MM.1S (cell line): ENCODE results near the gene TMCC1.

ENCODE experiments used
- DNase-seq: peaks from one replicate; pipeline ENCODE4 v3.0.0-alpha.2; 2015
- H2AFZ ChIP-seq: fragments of 300-600 bp; sonication (generic); 2 replicates; pipeline ENCODE4 v1.6.0; 2016; ENCODE audit warnings: antibody characterized with exemption, low read length
- H3F3A ChIP-seq: fragments of 300-600 bp; sonication (generic); 2 replicates; pipeline ENCODE4 v1.6.1; 2016; ENCODE audit warnings: mild to moderate bottlenecking, antibody characterized with exemption, low read length, moderate library complexity, mixed read lengths; ENCODE audit not compliant: insufficient read depth
- H3K27ac ChIP-seq: fragments of 300-600 bp; sonication (generic); 2 replicates; pipeline ENCODE4 v1.5.1; 2016; ENCODE audit warnings: mild to moderate bottlenecking, low read length
- H3K27me3 ChIP-seq: fragments of 300-600 bp; sonication (generic); replicated peaks from 2 replicates; pipeline ENCODE4 v1.6.0; 2016; ENCODE audit warnings: low read length; ENCODE audit not compliant: insufficient read depth
- H3K36me3 ChIP-seq: fragments of 300-600 bp; sonication (generic); replicated peaks from 2 replicates; pipeline ENCODE4 v1.6.1; 2016; ENCODE audit warnings: mild to moderate bottlenecking, low read length, mixed read lengths; ENCODE audit not compliant: insufficient read depth
- H3K4me1 ChIP-seq: fragments of 300-600 bp; sonication (generic); 2 replicates; pipeline ENCODE4 v1.6.1; 2016; ENCODE audit warnings: low read length, mixed read lengths
- H3K4me2 ChIP-seq: fragments of 300-600 bp; sonication (generic); 2 replicates; pipeline ENCODE4 v1.6.0; 2016; ENCODE audit warnings: low read depth, low read length
- H3K4me3 ChIP-seq: fragments of 300-600 bp; sonication (generic); 2 replicates; pipeline ENCODE4 v1.5.1; 2016; ENCODE audit warnings: low read length, mixed read lengths
- H3K79me2 ChIP-seq: fragments of 300-600 bp; sonication (generic); 2 replicates; pipeline ENCODE4 v1.6.1; 2016; ENCODE audit warnings: mixed run types, low read length, mixed read lengths
- H3K9ac ChIP-seq: fragments of 300-600 bp; sonication (generic); 2 replicates; pipeline ENCODE4 v1.6.1; 2016; ENCODE audit warnings: low read length, mixed read lengths
- H3K9me2 ChIP-seq: fragments of 300-600 bp; sonication (generic); replicated peaks from 2 replicates; pipeline ENCODE4 v1.6.1; 2016; ENCODE audit warnings: mild to moderate bottlenecking, low read length, mixed read lengths; ENCODE audit not compliant: insufficient read depth
- H3K9me3 ChIP-seq: fragments of 300-600 bp; sonication (generic); replicated peaks from 2 replicates; pipeline ENCODE4 v1.6.1; 2016; ENCODE audit warnings: mild to moderate bottlenecking, low read length, mixed read lengths; ENCODE audit not compliant: insufficient read depth
- H4K20me1 ChIP-seq: fragments of 300-600 bp; sonication (generic); 2 replicates; pipeline ENCODE4 v1.6.1; 2016; ENCODE audit warnings: mild to moderate bottlenecking, low read length, moderate library complexity, mixed read lengths; ENCODE audit not compliant: insufficient read depth
- EZH2 ChIP-seq: fragments of 300-600 bp; sonication (generic); optimal IDR thresholded peaks from 2 replicates; pipeline ENCODE3; 2017; ENCODE audit warnings: low read depth, mild to moderate bottlenecking, antibody characterized with exemption, low read length, mixed read lengths
- EZH2phosphoT487 ChIP-seq: fragments of 300-600 bp; sonication (generic); IDR thresholded peaks from 2 replicates; pipeline ENCODE4 v1.6.1; 2018; ENCODE audit warnings: antibody characterized with exemption, low read length
- TF ChIP-seq, protein P1 (sequence below): fragments of 300-600 bp; sonication (generic); IDR thresholded peaks from 2 replicates; pipeline ENCODE4 v1.5.1; 2016; ENCODE audit warnings: antibody characterized with exemption, low read length, mixed read lengths

Gene TMCC1

DNA sequence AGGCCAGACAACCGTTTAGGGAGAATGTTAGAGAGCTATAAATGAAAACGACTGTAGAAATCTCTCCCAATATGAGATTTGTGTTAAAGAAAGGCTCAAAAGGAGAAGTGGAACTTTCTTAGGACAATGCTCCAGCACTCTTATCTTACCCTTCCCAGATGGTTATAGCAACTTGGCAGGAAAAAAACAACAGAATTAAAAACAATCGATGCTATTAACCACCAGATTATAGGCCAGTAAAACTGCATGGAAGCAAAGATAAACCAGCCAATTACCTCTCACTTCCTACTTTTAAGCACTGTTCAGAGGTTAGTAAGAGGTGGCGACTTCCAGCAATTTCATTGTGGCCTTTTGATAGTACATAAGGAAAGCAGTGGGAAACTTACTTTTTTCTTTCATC lies 72.9 kb downstream of the TMCC1 start:
- Histone ChIP-seq H3K9me3 (no peaks in the 10 kb centered on the region), H3F3A (no peaks in the 10 kb centered on the region), H4K20me1 (no peaks in the 10 kb centered on the region; the same call in 1 of the 2 replicates), H3K79me2 (peaks cover 25% of the 10 kb centered on the region), H3K4me3 (no peak overlapping the region), H3K27ac (no peak overlapping the region), H3K9me2 (no peaks in the 10 kb centered on the region), H3K4me1 (no peaks in the 10 kb centered on the region), H3K27me3 (no peaks in the 10 kb centered on the region), H2AFZ (no peak overlapping the region), H3K4me2 (no peak overlapping the region), H3K36me3 (no peaks in the 10 kb centered on the region), H3K9ac (no peak overlapping the region)
- no peak for DNase-seq
- TF ChIP-seq, protein P1, sequence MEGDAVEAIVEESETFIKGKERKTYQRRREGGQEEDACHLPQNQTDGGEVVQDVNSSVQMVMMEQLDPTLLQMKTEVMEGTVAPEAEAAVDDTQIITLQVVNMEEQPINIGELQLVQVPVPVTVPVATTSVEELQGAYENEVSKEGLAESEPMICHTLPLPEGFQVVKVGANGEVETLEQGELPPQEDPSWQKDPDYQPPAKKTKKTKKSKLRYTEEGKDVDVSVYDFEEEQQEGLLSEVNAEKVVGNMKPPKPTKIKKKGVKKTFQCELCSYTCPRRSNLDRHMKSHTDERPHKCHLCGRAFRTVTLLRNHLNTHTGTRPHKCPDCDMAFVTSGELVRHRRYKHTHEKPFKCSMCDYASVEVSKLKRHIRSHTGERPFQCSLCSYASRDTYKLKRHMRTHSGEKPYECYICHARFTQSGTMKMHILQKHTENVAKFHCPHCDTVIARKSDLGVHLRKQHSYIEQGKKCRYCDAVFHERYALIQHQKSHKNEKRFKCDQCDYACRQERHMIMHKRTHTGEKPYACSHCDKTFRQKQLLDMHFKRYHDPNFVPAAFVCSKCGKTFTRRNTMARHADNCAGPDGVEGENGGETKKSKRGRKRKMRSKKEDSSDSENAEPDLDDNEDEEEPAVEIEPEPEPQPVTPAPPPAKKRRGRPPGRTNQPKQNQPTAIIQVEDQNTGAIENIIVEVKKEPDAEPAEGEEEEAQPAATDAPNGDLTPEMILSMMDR, result no peak
- TF ChIP-seq EZH2phosphoT487 (no peak), EZH2 (no peak)

DNA sequence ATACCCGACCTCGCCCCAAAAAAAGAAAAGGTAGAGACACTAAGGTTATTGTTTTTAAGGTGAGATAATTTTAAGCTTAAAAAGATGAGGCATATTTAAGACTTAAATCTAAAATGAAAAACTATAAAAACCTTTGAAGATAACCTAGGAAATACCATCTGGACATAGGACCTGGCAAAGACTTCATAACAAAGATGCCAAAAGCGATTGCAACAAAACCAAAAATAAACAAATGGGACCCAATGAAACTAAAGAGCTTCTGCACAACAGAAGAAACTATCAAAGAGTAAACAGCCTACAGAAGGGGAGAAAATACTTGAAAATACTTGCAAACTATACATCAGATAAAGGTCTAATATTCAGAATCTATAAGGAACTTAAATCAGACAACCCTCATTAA lies 80.9 kb downstream of the TMCC1 start:
- Histone ChIP-seq H3K9ac (no peak overlapping the region), H3K27ac (no peak overlapping the region), H3K9me2 (no peaks in the 10 kb centered on the region), H3K4me3 (no peak overlapping the region), H3K9me3 (no peaks in the 10 kb centered on the region), H3K36me3 (no peaks in the 10 kb centered on the region), H3K79me2 (peaks cover 31% of the 10 kb centered on the region), H3F3A (no peaks in the 10 kb centered on the region), H3K27me3 (no peaks in the 10 kb centered on the region), H3K4me2 (no peak overlapping the region), H4K20me1 (no peaks in the 10 kb centered on the region), H3K4me1 (no peaks in the 10 kb centered on the region), H2AFZ (no peak overlapping the region)
- TF ChIP-seq, protein P1, result no peak
- no peak for TF ChIP-seq EZH2phosphoT487
- no peak for TF ChIP-seq EZH2
- DNase-seq, result no peak

DNA sequence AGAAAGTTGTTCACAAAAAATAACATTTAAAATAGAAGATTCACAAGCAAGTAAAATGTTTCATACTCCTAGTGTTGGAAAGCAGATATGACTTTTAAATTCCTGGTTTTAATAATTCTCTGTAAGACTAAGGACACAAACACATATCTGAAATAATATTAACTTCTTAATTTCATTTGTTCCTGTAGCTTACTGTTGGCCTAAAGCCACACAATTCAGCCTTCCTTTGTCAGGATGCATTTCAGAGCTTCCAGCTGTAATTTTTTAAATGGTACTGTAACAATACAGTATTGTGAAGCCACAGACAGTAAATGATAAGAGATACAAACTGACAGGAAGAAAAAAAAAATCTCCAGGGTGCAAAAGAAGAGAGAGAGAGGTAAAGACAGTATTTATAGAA lies 84.2 kb downstream of the TMCC1 start:
- H4K20me1 ChIP-seq, result no peaks in the 10 kb centered on the region
- no peak overlapping the region for H2AFZ ChIP-seq
- no peaks in the 10 kb centered on the region for H3F3A ChIP-seq
- no peak overlapping the region for H3K27ac ChIP-seq
- H3K9ac ChIP-seq, result no peak overlapping the region
- H3K4me1 ChIP-seq, result no peaks in the 10 kb centered on the region
- H3K9me2 ChIP-seq, result no peaks in the 10 kb centered on the region
- H3K9me3 ChIP-seq, result no peaks in the 10 kb centered on the region
- no peaks in the 10 kb centered on the region for H3K27me3 ChIP-seq
- no peaks in the 10 kb centered on the region for H3K36me3 ChIP-seq
- H3K79me2 ChIP-seq, result peaks cover 36% of the 10 kb centered on the region
- no peak overlapping the region for H3K4me2 ChIP-seq
- H3K4me3 ChIP-seq, result no peak overlapping the region
- DNase-seq, result no peak
- TF ChIP-seq EZH2 (no peak), EZH2phosphoT487 (no peak)
- TF ChIP-seq, protein P1, result no peak
